SK-N-SH treated with all-trans-retinoic acid at 6 μM for 48 hours (cell line): ENCODE results near the gene RFK.

ENCODE experiments used
- ATAC-seq: fragments of 200-7000 bp; cut with Tn5 transposase; 3 replicates; pipeline ENCODE4 v1.9.1; 2020; ENCODE audit warnings: mild to moderate bottlenecking, moderate library complexity
- ARNTL ChIP-seq: fragments of 450-650 bp; formaldehyde crosslinking; IDR thresholded peaks from 2 replicates; pipeline ENCODE4 v1.5.0; 2020; ENCODE audit warnings: low read depth, mild to moderate bottlenecking, moderate library complexity, borderline replicate concordance
- BACH2 ChIP-seq: fragments of 250-450 bp; sonication (Bioruptor Pico); IDR thresholded peaks from 2 replicates; pipeline ENCODE4 v1.9.0; 2021; ENCODE audit warnings: mild to moderate bottlenecking, borderline replicate concordance
- CSDC2 ChIP-seq: fragments of 250-450 bp; sonication (Bioruptor Pico); IDR thresholded peaks from 2 replicates; pipeline ENCODE4 v1.5.0; 2020; ENCODE audit warnings: mild to moderate bottlenecking, moderate library complexity
- ESRRG ChIP-seq: fragments of 250-450 bp; sonication (Bioruptor Pico); IDR thresholded peaks from 2 replicates; pipeline ENCODE4 v1.6.1; 2021; ENCODE audit warnings: mild to moderate bottlenecking
- GLIS3 ChIP-seq: fragments of 250-450 bp; sonication (Bioruptor Pico); IDR thresholded peaks from 2 replicates; pipeline ENCODE4 v1.5.0; 2020; ENCODE audit warnings: mild to moderate bottlenecking, moderate library complexity
- ISL1 ChIP-seq: fragments of 250-450 bp; sonication (Bioruptor Pico); IDR thresholded peaks from 2 replicates; pipeline ENCODE4 v2.1.2; 2022; ENCODE audit warnings: mild to moderate bottlenecking, moderate library complexity
- OSR1 ChIP-seq: fragments of 250-450 bp; sonication (Bioruptor Pico); IDR thresholded peaks from 2 replicates; pipeline ENCODE4 v1.8.0; 2022; ENCODE audit warnings: moderate library complexity, mild to moderate bottlenecking, inconsistent platforms
- PPARA ChIP-seq: fragments of 250-450 bp; sonication (Bioruptor Pico); IDR thresholded peaks from 2 replicates; pipeline ENCODE4 v1.5.0; 2020; ENCODE audit warnings: mild to moderate bottlenecking, borderline replicate concordance
- RARB ChIP-seq: fragments of 250-450 bp; sonication (Bioruptor Pico); IDR thresholded peaks from 2 replicates; pipeline ENCODE4 v1.8.0; 2021; ENCODE audit warnings: mild to moderate bottlenecking, moderate library complexity
- TCF4 ChIP-seq: fragments of 250-450 bp; sonication (Bioruptor Pico); IDR thresholded peaks from 2 replicates; pipeline ENCODE4 v1.8.0; 2021; ENCODE audit warnings: mild to moderate bottlenecking, moderate library complexity, borderline replicate concordance
- TOX ChIP-seq: fragments of 250-450 bp; sonication (Bioruptor Pico); IDR thresholded peaks from 2 replicates; pipeline ENCODE4 v1.8.0; 2021; ENCODE audit warnings: mild to moderate bottlenecking, moderate library complexity, borderline replicate concordance
- ZFP30 ChIP-seq: fragments of 450-650 bp; formaldehyde crosslinking; IDR thresholded peaks from 2 replicates; pipeline ENCODE4 v1.5.0; 2022; ENCODE audit warnings: mild to moderate bottlenecking, moderate library complexity
- ZNF565 ChIP-seq: fragments of 450-650 bp; formaldehyde crosslinking; conservative IDR thresholded peaks from 2 replicates; pipeline ENCODE4 v1.5.0; 2020; ENCODE audit warnings: low read depth, mild to moderate bottlenecking, moderate library complexity
- ZNF70 ChIP-seq: fragments of 450-650 bp; formaldehyde crosslinking; IDR thresholded peaks from 2 replicates; pipeline ENCODE4 v1.5.0; 2020; ENCODE audit warnings: mild to moderate bottlenecking, moderate library complexity
- ZNF8 ChIP-seq: fragments of 450-650 bp; formaldehyde crosslinking; IDR thresholded peaks from 2 replicates; pipeline ENCODE4 v1.5.0; 2020; ENCODE audit warnings: mild to moderate bottlenecking, moderate library complexity
- TF ChIP-seq, protein P1 (sequence below): fragments of 250-450 bp; sonication (Bioruptor Pico); IDR thresholded peaks from 2 replicates; pipeline ENCODE4 v1.5.0; 2020; ENCODE audit warnings: mild to moderate bottlenecking, moderate library complexity
- TF ChIP-seq, protein P2 (sequence below): fragments of 250-450 bp; sonication (Bioruptor Pico); IDR thresholded peaks from 2 replicates; pipeline ENCODE4 v1.5.1; 2021; ENCODE audit warnings: mild to moderate bottlenecking, moderate library complexity
- TF ChIP-seq, protein P3 (sequence below): fragments of 250-450 bp; sonication (Bioruptor Pico); IDR thresholded peaks from 2 replicates; pipeline ENCODE4 v1.8.0; 2021; ENCODE audit warnings: low read depth, mild to moderate bottlenecking, moderate library complexity, borderline replicate concordance
- TF ChIP-seq, protein P4 (sequence below): fragments of 250-450 bp; sonication (Bioruptor Pico); IDR thresholded peaks from 2 replicates; pipeline ENCODE4 v1.8.0; 2020; ENCODE audit warnings: mild to moderate bottlenecking, moderate library complexity, borderline replicate concordance
- TF ChIP-seq, protein P5 (sequence below): fragments of 250-450 bp; sonication (Bioruptor Pico); IDR thresholded peaks from 2 replicates; pipeline ENCODE4 v1.5.1; 2020; ENCODE audit warnings: low read depth, mild to moderate bottlenecking, moderate library complexity

RFK gene

DNA sequence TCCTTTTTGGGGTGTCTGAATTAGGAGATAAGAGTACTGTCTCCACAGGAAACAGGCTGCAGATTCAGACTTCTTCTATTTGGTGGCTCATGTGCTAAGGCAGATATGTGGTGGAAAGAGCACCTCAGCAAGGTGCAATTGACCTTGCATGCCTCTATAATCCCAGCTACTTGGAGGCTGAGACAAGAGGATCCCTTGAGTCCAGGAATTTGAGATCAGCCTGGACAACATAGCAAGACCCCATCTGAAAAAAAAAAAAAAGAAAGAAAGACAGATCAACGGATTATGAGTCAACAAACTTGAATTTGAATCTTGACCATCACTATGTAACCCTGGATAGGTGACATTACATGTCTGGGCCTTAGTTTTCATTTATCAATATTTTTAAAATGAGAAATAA, 44.4 kb downstream of the RFK start:
- ATAC-seq = no peak
- no peak for TF ChIP-seq GLIS3 (CRISPR knock-in tag)
- TF ChIP-seq ZFP30 (CRISPR knock-in tag) = no peak

DNA sequence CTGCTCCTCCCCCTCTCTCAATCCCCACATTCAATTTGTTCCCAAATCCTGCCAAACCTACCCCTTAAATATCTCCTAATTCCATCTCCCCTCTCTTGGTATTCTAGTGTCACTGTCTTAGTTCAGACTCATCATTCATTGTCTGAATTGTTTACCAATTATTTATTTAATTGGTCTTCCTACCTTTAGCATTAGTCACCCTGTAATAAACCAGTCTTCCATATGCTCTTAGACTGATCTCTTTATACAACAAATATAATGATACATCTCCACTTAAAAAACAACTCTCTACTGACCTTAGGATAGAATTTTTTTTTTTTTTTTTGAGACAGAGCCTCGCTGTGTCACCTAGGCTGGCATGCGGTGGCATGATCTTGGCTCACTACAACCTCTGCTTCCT, 51.4 kb downstream of the RFK start:
- ATAC-seq = no peak
- TF ChIP-seq, protein P1, sequence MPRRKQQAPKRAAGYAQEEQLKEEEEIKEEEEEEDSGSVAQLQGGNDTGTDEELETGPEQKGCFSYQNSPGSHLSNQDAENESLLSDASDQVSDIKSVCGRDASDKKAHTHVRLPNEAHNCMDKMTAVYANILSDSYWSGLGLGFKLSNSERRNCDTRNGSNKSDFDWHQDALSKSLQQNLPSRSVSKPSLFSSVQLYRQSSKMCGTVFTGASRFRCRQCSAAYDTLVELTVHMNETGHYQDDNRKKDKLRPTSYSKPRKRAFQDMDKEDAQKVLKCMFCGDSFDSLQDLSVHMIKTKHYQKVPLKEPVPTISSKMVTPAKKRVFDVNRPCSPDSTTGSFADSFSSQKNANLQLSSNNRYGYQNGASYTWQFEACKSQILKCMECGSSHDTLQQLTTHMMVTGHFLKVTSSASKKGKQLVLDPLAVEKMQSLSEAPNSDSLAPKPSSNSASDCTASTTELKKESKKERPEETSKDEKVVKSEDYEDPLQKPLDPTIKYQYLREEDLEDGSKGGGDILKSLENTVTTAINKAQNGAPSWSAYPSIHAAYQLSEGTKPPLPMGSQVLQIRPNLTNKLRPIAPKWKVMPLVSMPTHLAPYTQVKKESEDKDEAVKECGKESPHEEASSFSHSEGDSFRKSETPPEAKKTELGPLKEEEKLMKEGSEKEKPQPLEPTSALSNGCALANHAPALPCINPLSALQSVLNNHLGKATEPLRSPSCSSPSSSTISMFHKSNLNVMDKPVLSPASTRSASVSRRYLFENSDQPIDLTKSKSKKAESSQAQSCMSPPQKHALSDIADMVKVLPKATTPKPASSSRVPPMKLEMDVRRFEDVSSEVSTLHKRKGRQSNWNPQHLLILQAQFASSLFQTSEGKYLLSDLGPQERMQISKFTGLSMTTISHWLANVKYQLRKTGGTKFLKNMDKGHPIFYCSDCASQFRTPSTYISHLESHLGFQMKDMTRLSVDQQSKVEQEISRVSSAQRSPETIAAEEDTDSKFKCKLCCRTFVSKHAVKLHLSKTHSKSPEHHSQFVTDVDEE (CRISPR knock-in tag) = no peak
- TF ChIP-seq PPARA (CRISPR knock-in tag) = no peak
- TF ChIP-seq, all 23 proteins: peak for 0

DNA sequence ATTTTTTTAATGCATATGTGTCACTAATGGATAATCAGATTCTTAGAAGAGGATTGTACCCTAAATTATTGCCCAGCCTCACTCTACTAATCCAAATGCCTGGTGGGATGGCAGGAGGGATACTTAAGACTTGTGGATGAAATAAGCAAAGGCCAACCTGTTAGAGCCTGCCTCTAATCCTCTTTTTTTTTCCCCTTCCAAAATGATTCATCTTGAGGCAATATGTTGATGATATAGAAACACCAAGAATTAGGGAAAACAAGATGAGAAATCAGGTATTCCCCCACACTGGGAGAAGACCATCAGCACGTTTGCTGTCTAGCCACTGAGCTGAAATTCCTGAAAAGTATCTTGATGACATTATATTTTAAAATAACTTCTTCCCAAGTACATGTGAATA, 52.0 kb downstream of the RFK start:
- ATAC-seq = no peak
- no peak for TF ChIP-seq ZFP30 (CRISPR knock-in tag)
- no peak for TF ChIP-seq TCF4 (CRISPR knock-in tag)
- TF ChIP-seq, protein P1 (CRISPR knock-in tag) = no peak
- TF ChIP-seq ZNF70 (CRISPR knock-in tag) = no peak
- TF ChIP-seq ISL1 = no peak

DNA sequence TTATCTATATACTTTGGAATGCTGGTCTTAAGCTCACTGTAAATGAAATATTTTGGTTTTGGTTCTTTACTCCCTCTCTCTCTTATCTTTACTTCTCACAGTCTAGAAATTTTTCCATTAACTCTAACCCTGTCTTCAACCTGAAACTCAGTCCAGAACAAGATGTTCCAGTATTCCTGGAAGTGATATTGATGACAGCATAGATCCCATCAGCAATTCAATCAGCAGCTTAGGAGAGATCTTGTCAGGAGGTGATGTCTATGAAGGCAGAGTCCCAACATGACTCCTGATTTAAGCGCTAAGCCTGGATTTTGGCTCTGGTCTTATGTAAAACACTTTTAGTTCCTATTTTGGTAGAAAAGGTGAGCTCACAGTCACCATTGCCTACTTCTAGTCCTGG, 52.6 kb downstream of the RFK start:
- TF ChIP-seq ZFP30 (CRISPR knock-in tag) (no peak), TCF4 (CRISPR knock-in tag) (no peak), ZNF8 (CRISPR knock-in tag) (no peak), BACH2 (CRISPR knock-in tag) (no peak), TOX (CRISPR knock-in tag) (no peak), GLIS3 (CRISPR knock-in tag) (no peak), ZNF565 (no peak), OSR1 (CRISPR knock-in tag) (no peak), ARNTL (CRISPR knock-in tag) (no peak), CSDC2 (no peak), PPARA (CRISPR knock-in tag) (no peak), RARB (CRISPR knock-in tag) (no peak), ISL1 (no peak), ZNF70 (CRISPR knock-in tag) (no peak), ESRRG (CRISPR knock-in tag) (no peak)
- TF ChIP-seq, protein P1 (CRISPR knock-in tag) = no peak
- TF ChIP-seq, protein P2, sequence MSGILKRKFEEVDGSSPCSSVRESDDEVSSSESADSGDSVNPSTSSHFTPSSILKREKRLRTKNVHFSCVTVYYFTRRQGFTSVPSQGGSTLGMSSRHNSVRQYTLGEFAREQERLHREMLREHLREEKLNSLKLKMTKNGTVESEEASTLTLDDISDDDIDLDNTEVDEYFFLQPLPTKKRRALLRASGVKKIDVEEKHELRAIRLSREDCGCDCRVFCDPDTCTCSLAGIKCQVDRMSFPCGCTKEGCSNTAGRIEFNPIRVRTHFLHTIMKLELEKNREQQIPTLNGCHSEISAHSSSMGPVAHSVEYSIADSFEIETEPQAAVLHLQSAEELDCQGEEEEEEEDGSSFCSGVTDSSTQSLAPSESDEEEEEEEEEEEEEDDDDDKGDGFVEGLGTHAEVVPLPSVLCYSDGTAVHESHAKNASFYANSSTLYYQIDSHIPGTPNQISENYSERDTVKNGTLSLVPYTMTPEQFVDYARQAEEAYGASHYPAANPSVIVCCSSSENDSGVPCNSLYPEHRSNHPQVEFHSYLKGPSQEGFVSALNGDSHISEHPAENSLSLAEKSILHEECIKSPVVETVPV = no peak
- TF ChIP-seq, protein P3, sequence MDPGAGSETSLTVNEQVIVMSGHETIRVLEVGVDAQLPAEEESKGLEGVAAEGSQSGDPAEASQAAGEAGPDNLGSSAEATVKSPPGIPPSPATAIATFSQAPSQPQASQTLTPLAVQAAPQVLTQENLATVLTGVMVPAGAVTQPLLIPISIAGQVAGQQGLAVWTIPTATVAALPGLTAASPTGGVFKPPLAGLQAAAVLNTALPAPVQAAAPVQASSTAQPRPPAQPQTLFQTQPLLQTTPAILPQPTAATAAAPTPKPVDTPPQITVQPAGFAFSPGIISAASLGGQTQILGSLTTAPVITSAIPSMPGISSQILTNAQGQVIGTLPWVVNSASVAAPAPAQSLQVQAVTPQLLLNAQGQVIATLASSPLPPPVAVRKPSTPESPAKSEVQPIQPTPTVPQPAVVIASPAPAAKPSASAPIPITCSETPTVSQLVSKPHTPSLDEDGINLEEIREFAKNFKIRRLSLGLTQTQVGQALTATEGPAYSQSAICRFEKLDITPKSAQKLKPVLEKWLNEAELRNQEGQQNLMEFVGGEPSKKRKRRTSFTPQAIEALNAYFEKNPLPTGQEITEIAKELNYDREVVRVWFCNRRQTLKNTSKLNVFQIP = no peak
- TF ChIP-seq, protein P4, sequence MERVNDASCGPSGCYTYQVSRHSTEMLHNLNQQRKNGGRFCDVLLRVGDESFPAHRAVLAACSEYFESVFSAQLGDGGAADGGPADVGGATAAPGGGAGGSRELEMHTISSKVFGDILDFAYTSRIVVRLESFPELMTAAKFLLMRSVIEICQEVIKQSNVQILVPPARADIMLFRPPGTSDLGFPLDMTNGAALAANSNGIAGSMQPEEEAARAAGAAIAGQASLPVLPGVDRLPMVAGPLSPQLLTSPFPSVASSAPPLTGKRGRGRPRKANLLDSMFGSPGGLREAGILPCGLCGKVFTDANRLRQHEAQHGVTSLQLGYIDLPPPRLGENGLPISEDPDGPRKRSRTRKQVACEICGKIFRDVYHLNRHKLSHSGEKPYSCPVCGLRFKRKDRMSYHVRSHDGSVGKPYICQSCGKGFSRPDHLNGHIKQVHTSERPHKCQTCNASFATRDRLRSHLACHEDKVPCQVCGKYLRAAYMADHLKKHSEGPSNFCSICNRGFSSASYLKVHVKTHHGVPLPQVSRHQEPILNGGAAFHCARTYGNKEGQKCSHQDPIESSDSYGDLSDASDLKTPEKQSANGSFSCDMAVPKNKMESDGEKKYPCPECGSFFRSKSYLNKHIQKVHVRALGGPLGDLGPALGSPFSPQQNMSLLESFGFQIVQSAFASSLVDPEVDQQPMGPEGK (CRISPR knock-in tag) = no peak
- TF ChIP-seq, protein P5, sequence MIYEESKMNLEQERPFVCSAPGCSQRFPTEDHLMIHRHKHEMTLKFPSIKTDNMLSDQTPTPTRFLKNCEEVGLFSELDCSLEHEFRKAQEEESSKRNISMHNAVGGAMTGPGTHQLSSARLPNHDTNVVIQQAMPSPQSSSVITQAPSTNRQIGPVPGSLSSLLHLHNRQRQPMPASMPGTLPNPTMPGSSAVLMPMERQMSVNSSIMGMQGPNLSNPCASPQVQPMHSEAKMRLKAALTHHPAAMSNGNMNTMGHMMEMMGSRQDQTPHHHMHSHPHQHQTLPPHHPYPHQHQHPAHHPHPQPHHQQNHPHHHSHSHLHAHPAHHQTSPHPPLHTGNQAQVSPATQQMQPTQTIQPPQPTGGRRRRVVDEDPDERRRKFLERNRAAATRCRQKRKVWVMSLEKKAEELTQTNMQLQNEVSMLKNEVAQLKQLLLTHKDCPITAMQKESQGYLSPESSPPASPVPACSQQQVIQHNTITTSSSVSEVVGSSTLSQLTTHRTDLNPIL (CRISPR knock-in tag) = no peak
- ATAC-seq = no peak
